IPS DF 19.7 (cell line): ENCODE results near the gene KDM2A.
"Not testable (repeated sequence)": the region's sequence is repeated elsewhere in the genome, so short reads cannot be mapped to it uniquely, and the experiment has no call there.

Experiments used
- DNase-seq: peaks from one replicate; pipeline ENCODE4 v3.0.0-alpha.2; 2013; ENCODE audit warnings: low read depth, low spot score

Gene KDM2A

GRCh38 chr11:67260885-67261639 is 142.0 kb downstream of the KDM2A start:
- not testable (repeated sequence) for DNase-seq

DNA sequence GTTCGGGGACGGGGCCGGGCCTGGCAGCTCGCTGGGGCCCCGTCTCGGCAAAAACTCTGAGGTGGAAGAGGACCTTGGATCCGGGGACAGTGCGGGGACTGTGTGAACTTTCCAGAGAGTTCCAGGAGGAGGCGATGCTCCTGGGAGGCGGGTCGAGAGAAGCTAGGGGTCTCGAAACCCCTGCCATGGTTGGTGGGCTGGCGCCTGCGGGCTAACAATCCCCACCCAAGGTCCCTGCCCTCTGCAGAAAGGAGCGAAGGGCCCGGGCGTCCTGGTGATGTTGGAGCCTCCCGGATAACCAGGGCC is 142.5 kb downstream of the KDM2A start:
- DNase-seq, result no peak

DNA sequence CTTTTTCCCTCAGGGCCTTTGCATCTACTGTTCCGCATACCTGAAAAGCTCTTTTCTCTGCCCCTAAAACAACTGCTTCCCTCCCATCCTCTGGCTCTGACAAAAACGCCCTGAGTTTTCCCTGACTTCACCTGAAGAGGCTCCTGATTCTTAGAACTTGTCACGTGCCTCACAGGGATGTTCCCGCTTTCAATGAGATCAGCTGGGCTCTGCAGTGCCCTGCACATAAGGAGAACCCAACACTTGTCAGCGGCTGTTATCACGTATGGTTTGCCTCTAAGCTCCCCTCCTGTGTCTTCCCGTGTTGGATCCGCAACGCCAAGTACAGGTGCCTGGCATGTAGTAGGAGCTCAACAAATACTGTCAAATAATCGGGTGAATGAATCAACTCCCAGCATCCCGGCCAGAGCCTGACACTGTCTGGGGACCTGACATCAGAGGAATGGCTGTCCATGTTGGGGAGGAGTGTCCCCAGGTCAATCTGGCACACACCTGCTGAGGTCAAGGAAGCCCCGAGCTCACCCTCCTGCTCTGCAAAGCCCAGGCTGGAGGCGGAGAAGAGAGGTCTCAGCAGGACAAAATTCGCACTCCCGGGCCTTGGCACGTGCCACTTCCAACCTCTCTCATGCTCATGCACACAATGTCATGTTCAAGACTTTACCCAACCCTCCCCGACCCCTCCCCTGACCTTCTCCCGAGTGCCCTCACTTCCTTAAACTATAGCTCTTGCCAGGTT is 143.1 kb downstream of the KDM2A start:
- no peak for DNase-seq

GRCh38 chr11:67262731-67263675 is 143.9 kb downstream of the KDM2A start:
- DNase-seq, result no peak

GRCh38 chr11:67264260-67264659 is 145.2 kb downstream of the KDM2A start:
- no peak for DNase-seq

- no peak for DNase-seq
These were observed 146.0 kb downstream of the KDM2A start for GRCh38 chr11:67264877-67265632.

DNA sequence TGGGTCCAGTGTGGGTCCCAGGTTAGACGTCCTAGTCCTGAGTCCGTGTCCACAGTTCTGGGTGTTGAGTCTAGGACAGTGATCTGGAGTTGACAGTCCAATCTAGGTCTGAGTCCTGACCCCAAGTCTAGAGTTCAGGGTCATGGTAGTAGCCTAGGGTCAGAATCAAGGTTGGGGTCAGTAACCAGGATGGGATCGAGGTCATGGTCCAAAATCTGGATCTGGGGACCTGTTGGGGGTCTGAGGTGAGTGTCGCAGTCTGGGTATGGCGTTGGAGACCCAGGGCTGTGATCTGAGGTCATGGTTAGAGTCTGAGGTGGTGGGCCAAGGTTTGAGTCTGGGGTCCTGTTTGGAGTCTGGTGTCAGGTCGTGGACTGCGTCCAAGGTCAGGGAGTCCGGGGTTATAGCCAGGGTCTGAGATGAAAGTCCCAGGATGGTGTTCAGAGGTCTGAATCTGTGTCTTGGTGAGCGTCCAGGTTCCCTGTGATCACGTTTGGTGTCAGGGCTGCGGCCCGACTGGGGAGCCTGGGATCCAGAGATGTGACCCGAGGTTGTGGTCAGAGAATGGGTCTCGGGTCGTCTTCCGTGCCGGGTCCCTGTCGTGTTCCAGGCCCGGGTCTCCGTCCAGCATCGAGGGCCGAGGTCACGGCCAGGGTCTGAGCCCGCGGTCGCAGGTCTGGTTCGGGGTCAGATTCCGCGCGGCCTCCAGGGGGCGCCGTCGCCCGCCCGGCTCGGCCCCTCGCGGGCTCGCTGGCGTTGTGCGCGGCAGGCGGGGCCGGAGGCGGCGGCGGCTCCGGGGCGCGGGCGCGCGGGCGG is 146.8 kb downstream of the KDM2A start:
- no peak for DNase-seq

GRCh38 chr11:67266449-67267187 is 147.6 kb downstream of the KDM2A start, which contains the start of gene GRK2:
TSS of gene GRK2 (plus strand) at chr11:67266473. CDS start at chr11:67266700, 227 bp downstream.
- DNase-seq, result no peak

GRCh38 chr11:67267188-67268080 is 148.4 kb downstream of the KDM2A start:
- DNase-seq, result no peak

GRCh38 chr11:67268081-67268961 is 149.3 kb downstream of the KDM2A start:
- DNase-seq, result no peak

DNA sequence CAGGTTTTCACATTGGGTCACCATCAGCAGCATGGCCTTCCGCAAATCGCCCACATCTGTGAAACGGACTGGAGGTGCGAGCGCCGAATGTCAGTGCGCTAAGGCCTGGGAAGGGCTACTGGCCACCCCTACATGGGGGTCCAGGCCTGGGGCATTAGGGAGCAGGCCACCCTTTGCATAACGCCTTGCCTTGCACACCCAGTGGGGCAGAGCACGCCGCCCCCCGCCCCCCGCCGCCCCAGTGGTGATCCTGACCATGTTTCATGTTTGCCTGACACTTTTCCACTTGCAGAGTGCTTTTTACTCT is 149.9 kb downstream of the KDM2A start:
- DNase-seq, result no peak

GRCh38 chr11:67269401-67270255 is 150.6 kb downstream of the KDM2A start:
- DNase-seq, result no peak

DNA sequence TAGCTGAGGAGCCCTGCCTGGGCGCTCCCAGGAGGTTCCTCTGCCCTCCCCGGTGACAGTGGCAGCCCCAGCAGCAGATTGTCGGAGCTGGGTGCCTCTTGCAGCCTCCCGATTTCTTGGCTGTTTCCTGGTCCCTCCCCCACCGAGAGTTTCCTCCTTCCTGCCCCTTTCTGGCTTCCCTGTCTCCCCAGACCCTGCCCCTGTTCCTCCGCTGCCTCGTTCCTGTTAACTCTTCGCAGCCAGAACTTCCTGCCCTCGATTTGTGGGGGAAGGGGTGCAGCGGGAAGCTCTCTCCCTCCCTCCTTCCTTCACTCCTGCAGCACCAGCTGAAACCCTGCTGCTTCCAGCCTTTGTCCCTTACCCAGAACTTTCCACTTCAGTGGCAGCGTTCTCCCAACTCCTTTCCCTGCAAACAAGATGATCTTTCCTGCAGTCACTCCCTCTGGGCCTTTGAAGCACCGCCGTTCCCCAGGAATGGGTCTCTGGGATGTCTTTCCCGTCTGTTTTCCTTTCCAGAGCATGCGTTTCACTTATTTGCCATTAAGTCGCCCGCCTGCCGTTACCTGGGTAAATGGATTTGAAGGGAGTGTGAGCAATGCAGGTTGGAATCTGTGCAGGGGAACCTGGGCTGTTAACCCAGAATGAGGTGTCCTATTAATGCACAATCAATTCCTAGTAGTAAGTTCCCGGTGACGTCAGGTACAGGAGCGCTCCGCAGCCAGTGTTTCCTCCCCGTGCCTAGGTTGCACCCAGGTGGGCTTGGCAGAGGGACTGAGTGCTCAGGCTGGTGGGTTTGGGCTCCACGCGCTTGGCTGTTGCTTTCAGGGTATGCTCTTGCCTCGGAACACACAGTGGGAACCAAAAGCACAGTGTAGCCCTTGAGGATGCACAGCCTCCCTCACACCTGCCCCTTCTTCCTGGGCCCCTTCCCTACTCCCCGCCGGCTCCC is 151.5 kb downstream of the KDM2A start:
- peak; percentile 71 for DNase-seq

DNA sequence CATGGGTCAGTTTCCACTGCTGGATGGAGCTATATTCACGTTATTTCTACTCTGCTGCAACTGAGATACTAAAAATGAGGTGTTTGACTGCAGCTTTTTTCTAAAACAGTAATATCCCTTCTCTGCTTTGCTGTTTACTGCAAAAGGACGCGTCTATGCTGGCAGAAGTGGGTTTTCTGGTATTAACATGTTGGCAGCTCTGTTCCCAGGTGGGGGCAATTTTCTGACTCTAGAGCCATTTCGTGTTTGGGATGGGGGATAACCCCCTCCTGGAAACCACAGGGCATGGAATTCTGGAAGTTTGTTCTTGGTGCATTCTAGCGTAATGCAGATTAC is 152.1 kb downstream of the KDM2A start:
- no peak for DNase-seq

DNA sequence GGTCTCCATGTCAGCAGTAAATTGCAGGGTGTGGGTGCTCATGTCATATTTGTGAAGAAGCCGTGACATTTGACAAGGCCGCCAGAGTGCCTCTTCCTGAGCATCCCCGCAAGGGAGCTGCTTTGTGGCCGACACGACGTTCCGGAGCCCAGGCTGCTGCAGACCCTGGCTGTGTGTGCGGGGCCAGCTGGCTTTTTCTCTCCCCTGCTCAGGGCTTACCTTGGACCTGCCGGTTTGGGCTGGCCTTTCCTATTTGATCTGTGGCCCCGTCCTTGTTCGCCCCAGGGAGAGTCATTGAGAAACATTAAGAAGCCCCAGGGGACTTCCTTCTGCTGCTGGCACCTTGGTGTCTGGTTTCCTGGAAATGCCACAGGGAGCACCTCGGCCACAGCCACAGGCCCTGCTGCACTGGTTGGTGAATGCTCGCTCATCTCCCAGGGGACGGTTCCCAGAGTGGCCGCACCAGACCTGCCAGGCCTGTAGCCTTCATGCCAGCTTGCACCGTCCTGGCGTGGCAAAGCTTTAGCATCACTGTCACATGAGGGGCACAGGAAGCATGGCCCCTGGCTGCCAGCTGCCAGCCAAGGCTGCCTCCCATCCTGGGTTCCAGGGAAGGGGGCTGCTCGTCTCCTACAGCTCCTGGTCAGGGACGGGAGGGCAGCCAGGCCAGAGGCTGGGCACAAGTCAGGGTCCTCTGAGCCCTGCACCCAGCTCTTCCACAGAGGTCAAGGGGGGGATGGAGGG is 152.7 kb downstream of the KDM2A start:
- no peak for DNase-seq
